Measurements from ENCODE around the gene LAMA2. TPM values are rescaled to one million over a fixed set of nuclear protein-coding genes. Genes with fewer than 3 reads are reported as not detected.
"Not testable (repeated sequence)": the region's sequence is repeated elsewhere in the genome, so short reads cannot be mapped to it uniquely, and the experiment has no call there.

The LAMA2 gene
- total and polyA plus RNA-seq, 4 donors = 23.9 to 172 (median 78.5) TPM

GRCh38 chr6:129172279-129172995, 289.5 kb downstream of the LAMA2 start:
- not testable (repeated sequence) for H3K27me3 ChIP-seq (ENCODE audit: control insufficient read depth, insufficient read depth, low read length); DNase-seq (ENCODE audit: low read depth in 4 of 6, low spot score in 6 of 6); H3K4me3 ChIP-seq (ENCODE audit: low read depth, low read length); H3K4me1 ChIP-seq (ENCODE audit: control insufficient read depth, insufficient read depth, low read length); H3K9me3 ChIP-seq (ENCODE audit: control insufficient read depth, insufficient read depth, low read length); H3K36me3 ChIP-seq (ENCODE audit: control insufficient read depth, insufficient read depth, low read length); H3K27ac ChIP-seq (ENCODE audit: low read depth, low read length)
- 51% methylated on average over 19 of the region's 20 CpGs for WGBS (ENCODE audit: insufficient coverage)

GRCh38 chr6:129175066-129175465, 292.1 kb downstream of the LAMA2 start:
- Histone ChIP-seq H3K27me3 (ENCODE audit: control insufficient read depth, insufficient read depth, low read length) (no peaks in the 10 kb centered on the region), H3K27ac (ENCODE audit: low read depth, low read length) (no peak overlapping the region), H3K4me1 (ENCODE audit: control insufficient read depth, insufficient read depth, low read length) (no peaks in the 10 kb centered on the region), H3K9me3 (ENCODE audit: control insufficient read depth, insufficient read depth, low read length) (no peaks in the 10 kb centered on the region), H3K36me3 (ENCODE audit: control insufficient read depth, insufficient read depth, low read length) (no peaks in the 10 kb centered on the region), H3K4me3 (ENCODE audit: low read depth, low read length) (no peak overlapping the region)
- no CpG with 5 or more reads among the region's 1 CpG for WGBS (ENCODE audit: insufficient coverage)
- DNase-seq (ENCODE audit: low read depth in 4 of 6, low spot score in 6 of 6) = no peak

DNA sequence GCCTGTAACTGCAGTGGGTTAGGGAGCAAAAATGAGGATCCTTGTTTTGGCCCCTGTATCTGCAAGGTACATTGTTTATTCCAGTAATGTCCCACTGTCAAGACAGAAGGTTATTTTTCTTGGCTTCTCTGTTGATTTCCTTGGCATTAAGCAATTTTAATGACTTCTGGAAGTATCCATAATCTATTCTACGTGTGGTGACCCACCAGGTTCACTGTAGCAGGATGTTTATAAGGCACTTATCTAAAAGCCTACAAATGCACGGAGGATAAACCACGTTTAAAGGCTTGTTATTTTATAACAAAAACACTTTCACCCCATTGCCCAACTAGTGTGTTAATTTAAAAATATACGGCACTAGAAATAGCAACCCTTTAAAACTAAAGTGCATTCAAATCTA, 294.9 kb downstream of the LAMA2 start:
- DNase-seq (ENCODE audit: low read depth in 4 of 6, low spot score in 6 of 6) = peak in 1 of 6 donors; percentile 25
- H3K27me3 ChIP-seq (ENCODE audit: control insufficient read depth, insufficient read depth, low read length) = no peaks in the 10 kb centered on the region
- no peaks in the 10 kb centered on the region for H3K36me3 ChIP-seq (ENCODE audit: control insufficient read depth, insufficient read depth, low read length)
- H3K4me3 ChIP-seq (ENCODE audit: low read depth, low read length) = no peak overlapping the region
- no peaks in the 10 kb centered on the region for H3K4me1 ChIP-seq (ENCODE audit: control insufficient read depth, insufficient read depth, low read length)
- H3K27ac ChIP-seq (ENCODE audit: low read depth, low read length) = no peak overlapping the region
- no CpG with 5 or more reads among the region's 4 CpGs for WGBS (ENCODE audit: insufficient coverage)
- no peaks in the 10 kb centered on the region for H3K9me3 ChIP-seq (ENCODE audit: control insufficient read depth, insufficient read depth, low read length)

GRCh38 chr6:129179283-129179682, 296.3 kb downstream of the LAMA2 start:
- no peaks in the 10 kb centered on the region for H3K4me1 ChIP-seq (ENCODE audit: control insufficient read depth, insufficient read depth, low read length)
- H3K36me3 ChIP-seq (ENCODE audit: control insufficient read depth, insufficient read depth, low read length) = no peaks in the 10 kb centered on the region
- H3K27me3 ChIP-seq (ENCODE audit: control insufficient read depth, insufficient read depth, low read length) = no peaks in the 10 kb centered on the region
- no CpG with 5 or more reads among the region's 3 CpGs for WGBS (ENCODE audit: insufficient coverage)
- H3K27ac ChIP-seq (ENCODE audit: low read depth, low read length) = no peak overlapping the region
- H3K4me3 ChIP-seq (ENCODE audit: low read depth, low read length) = no peak overlapping the region
- H3K9me3 ChIP-seq (ENCODE audit: control insufficient read depth, insufficient read depth, low read length) = no peaks in the 10 kb centered on the region
- peak in 2 of 6 donors; percentile 7 to 85 for DNase-seq (ENCODE audit: low read depth in 4 of 6, low spot score in 6 of 6)

DNA sequence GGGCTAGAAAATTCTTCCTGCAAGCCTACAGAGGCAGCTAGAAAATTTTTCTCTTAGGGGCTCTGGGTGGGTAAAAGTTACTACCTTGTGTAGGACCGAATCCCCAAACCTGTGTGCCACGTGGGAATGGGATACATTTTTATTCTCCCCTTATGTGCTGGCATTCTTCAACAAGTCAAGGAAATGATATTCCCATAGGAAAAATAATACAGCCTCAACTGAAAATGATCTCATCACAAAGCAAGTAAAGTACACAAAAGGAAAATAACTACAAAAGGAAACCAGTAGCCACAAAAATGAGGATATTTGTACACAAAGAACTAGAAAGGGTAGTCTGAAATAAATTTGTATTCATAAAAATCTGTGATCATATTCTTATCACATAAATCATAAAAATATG, 298.1 kb downstream of the LAMA2 start:
- no peak overlapping the region for H3K4me3 ChIP-seq (ENCODE audit: low read depth, low read length)
- H3K27me3 ChIP-seq (ENCODE audit: control insufficient read depth, insufficient read depth, low read length) = no peaks in the 10 kb centered on the region
- H3K36me3 ChIP-seq (ENCODE audit: control insufficient read depth, insufficient read depth, low read length) = no peaks in the 10 kb centered on the region
- DNase-seq (ENCODE audit: low read depth in 4 of 6, low spot score in 6 of 6) = no peak
- WGBS (ENCODE audit: insufficient coverage) = no CpG with 5 or more reads among the region's 2 CpGs
- H3K9me3 ChIP-seq (ENCODE audit: control insufficient read depth, insufficient read depth, low read length) = no peaks in the 10 kb centered on the region
- H3K4me1 ChIP-seq (ENCODE audit: control insufficient read depth, insufficient read depth, low read length) = no peaks in the 10 kb centered on the region
- H3K27ac ChIP-seq (ENCODE audit: low read depth, low read length) = peak overlapping the region; percentile 30

- DNase-seq (ENCODE audit: low read depth in 4 of 6, low spot score in 6 of 6) = no peak
- H3K36me3 ChIP-seq (ENCODE audit: control insufficient read depth, insufficient read depth, low read length) = no peaks in the 10 kb centered on the region
- 100% methylated on average over 1 of the region's 1 CpG for WGBS (ENCODE audit: insufficient coverage)
- no peaks in the 10 kb centered on the region for H3K9me3 ChIP-seq (ENCODE audit: control insufficient read depth, insufficient read depth, low read length)
- H3K4me3 ChIP-seq (ENCODE audit: low read depth, low read length) = no peak overlapping the region
- no peaks in the 10 kb centered on the region for H3K4me1 ChIP-seq (ENCODE audit: control insufficient read depth, insufficient read depth, low read length)
- no peak overlapping the region for H3K27ac ChIP-seq (ENCODE audit: low read depth, low read length)
- H3K27me3 ChIP-seq (ENCODE audit: control insufficient read depth, insufficient read depth, low read length) = no peaks in the 10 kb centered on the region
These were observed 300.3 kb downstream of the LAMA2 start for GRCh38 chr6:129183187-129183591.

DNA sequence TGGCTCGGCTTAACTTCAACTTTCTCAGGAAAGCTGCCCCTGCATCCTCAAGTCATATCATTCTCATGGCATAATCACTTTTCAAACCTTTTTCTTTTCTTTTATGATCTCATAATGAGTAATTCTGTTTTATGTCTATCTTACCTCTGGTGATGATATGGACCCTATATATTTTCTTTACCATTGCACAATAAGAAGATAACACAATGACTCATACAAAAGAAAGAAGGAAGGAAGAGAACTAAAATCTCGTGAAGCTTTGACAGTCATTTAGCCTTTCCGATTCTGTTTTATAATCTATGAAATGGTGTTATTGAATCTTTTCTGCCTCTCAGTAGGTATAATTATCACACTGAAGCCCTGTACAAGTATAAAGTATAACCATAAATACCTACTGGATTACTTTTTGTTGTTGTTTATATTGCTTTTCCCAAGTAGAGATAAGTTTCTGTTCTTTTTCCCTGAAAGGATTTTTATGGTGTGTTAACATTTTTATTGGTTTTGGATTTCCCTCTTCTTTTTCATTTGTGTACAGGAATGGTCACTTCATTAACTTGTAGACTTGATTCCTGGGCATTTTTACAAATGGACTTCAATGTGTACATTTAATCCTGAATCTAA, 300.9 kb downstream of the LAMA2 start:
- no peak overlapping the region for H3K27ac ChIP-seq (ENCODE audit: low read depth, low read length)
- WGBS (ENCODE audit: insufficient coverage) = no CpG with 5 or more reads among the region's 3 CpGs
- no peaks in the 10 kb centered on the region for H3K27me3 ChIP-seq (ENCODE audit: control insufficient read depth, insufficient read depth, low read length)
- DNase-seq (ENCODE audit: low read depth in 4 of 6, low spot score in 6 of 6) = no peak
- no peak overlapping the region for H3K4me3 ChIP-seq (ENCODE audit: low read depth, low read length)
- H3K9me3 ChIP-seq (ENCODE audit: control insufficient read depth, insufficient read depth, low read length) = no peaks in the 10 kb centered on the region
- H3K36me3 ChIP-seq (ENCODE audit: control insufficient read depth, insufficient read depth, low read length) = no peaks in the 10 kb centered on the region
- H3K4me1 ChIP-seq (ENCODE audit: control insufficient read depth, insufficient read depth, low read length) = no peaks in the 10 kb centered on the region

GRCh38 chr6:129184324-129184723, 301.4 kb downstream of the LAMA2 start:
- H3K9me3 ChIP-seq (ENCODE audit: control insufficient read depth, insufficient read depth, low read length) = no peaks in the 10 kb centered on the region
- H3K4me1 ChIP-seq (ENCODE audit: control insufficient read depth, insufficient read depth, low read length) = no peaks in the 10 kb centered on the region
- no peaks in the 10 kb centered on the region for H3K36me3 ChIP-seq (ENCODE audit: control insufficient read depth, insufficient read depth, low read length)
- no peaks in the 10 kb centered on the region for H3K27me3 ChIP-seq (ENCODE audit: control insufficient read depth, insufficient read depth, low read length)
- H3K27ac ChIP-seq (ENCODE audit: low read depth, low read length) = no peak overlapping the region
- no peak overlapping the region for H3K4me3 ChIP-seq (ENCODE audit: low read depth, low read length)
- no CpG with 5 or more reads among the region's 3 CpGs for WGBS (ENCODE audit: insufficient coverage)
- no peak for DNase-seq (ENCODE audit: low read depth in 4 of 6, low spot score in 6 of 6)

GRCh38 chr6:129184808-129185366, 301.9 kb downstream of the LAMA2 start:
- Histone ChIP-seq H3K27me3 (ENCODE audit: control insufficient read depth, insufficient read depth, low read length) (no peaks in the 10 kb centered on the region), H3K9me3 (ENCODE audit: control insufficient read depth, insufficient read depth, low read length) (no peaks in the 10 kb centered on the region), H3K36me3 (ENCODE audit: control insufficient read depth, insufficient read depth, low read length) (no peaks in the 10 kb centered on the region), H3K4me1 (ENCODE audit: control insufficient read depth, insufficient read depth, low read length) (no peaks in the 10 kb centered on the region), H3K4me3 (ENCODE audit: low read depth, low read length) (no peak overlapping the region), H3K27ac (ENCODE audit: low read depth, low read length) (no peak overlapping the region)
- no CpG with 5 or more reads among the region's 1 CpG for WGBS (ENCODE audit: insufficient coverage)
- no peak for DNase-seq (ENCODE audit: low read depth in 4 of 6, low spot score in 6 of 6)

- no CpG with 5 or more reads among the region's 3 CpGs for WGBS (ENCODE audit: insufficient coverage)
These were observed 304.1 kb downstream of the LAMA2 start for GRCh38 chr6:129186988-129187387.

More at GRCh38 chr6:129186988-129187387, 304.1 kb downstream of the LAMA2 start:
- Histone ChIP-seq H3K27me3 (ENCODE audit: control insufficient read depth, insufficient read depth, low read length) (no peaks in the 10 kb centered on the region), H3K36me3 (ENCODE audit: control insufficient read depth, insufficient read depth, low read length) (no peaks in the 10 kb centered on the region), H3K4me3 (ENCODE audit: low read depth, low read length) (no peak overlapping the region), H3K9me3 (ENCODE audit: control insufficient read depth, insufficient read depth, low read length) (no peaks in the 10 kb centered on the region), H3K4me1 (ENCODE audit: control insufficient read depth, insufficient read depth, low read length) (no peaks in the 10 kb centered on the region), H3K27ac (ENCODE audit: low read depth, low read length) (no peak overlapping the region)
- DNase-seq (ENCODE audit: low read depth in 4 of 6, low spot score in 6 of 6) = no peak
